Measurements from ENCODE around the gene PXYLP1. TPM values are rescaled to one million over a fixed set of nuclear protein-coding genes. Genes with fewer than 3 reads are reported as not detected.
A peak's percentile ranks its signal among the peaks of the same experiment; 100 is the strongest.
"Not testable (repeated sequence)": the region's sequence is repeated elsewhere in the genome, so short reads cannot be mapped to it uniquely, and the experiment has no call there.

The PXYLP1 gene
- total and polyA plus RNA-seq, 3 experiments from 2014 or later: 6.6 to 9.5 (median 7.6) TPM

DNA sequence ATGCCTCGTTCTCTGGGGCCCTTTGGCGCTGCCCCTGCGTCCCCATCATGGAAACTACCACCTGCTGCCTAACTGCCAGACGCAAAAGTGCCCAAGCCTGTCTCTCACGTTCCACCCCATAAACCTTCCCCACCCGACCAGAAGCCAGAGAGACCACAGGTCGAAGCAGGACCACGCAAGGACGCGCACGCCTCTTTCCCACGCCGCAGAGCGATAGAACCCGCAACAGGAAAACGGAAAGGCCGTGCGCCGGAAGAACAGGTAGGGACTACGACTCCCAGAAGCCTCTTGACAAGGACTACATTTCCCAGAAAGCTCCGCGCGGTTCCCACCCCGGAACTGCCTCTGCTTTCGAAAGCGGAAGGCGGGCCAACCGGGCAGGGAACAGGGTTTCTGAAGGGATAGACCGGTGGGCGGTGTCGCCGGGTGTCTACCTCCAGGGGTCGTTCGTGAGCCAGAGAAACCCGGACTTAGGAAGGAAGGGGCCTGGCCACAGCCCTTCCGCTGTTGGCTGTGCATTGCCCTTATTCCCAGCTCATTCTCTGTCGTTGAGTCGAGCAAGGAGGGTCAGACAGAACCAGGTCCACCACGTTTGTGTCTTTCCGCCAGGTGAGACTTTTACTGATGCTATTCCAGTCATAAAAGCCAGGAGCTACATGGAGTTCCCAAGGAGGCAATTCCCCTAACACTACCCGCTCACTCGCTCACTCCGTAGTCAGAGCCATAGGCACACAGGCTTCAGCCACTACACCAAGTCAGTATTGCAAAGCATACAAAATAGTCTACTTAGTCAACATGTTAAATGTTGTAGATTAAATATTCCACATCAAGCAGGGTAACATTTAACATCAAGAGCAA is 80.1 kb downstream of the PXYLP1 start:
- Mint-ChIP-seq H3K27ac (peak overlapping the region; percentile 82 to 99 (median 97)), H3K4me3 (peak overlapping the region; percentile 90 to 98 (median 95)), H3K4me1 (peaks cover 44 to 53% (median 48%) of the 10 kb centered on the region in 3 donors), H3K9me3 (no peaks in the 10 kb centered on the region), H3K36me3 (peaks cover 0 to 6% (median 0%) of the 10 kb centered on the region in 3 donors), H3K27me3 (peaks cover 0 to 1% of the 10 kb centered on the region in 2 donors)
- Histone ChIP-seq H3K36me3 (ENCODE audit: insufficient read depth, low read length) (no peaks in the 10 kb centered on the region), H3K4me3 (ENCODE audit: low read length) (peak overlapping the region; percentile 58), H3K27me3 (ENCODE audit: insufficient read depth, low read length, poor library complexity, severe bottlenecking) (no peaks in the 10 kb centered on the region), H3K4me1 (ENCODE audit: insufficient read depth, low read length) (peaks cover 44% of the 10 kb centered on the region), H3K9me3 (ENCODE audit: low read length) (no peaks in the 10 kb centered on the region), H3K27ac (ENCODE audit: low read depth, low read length) (peak overlapping the region; percentile 66)
- ChIA-PET CTCF (interaction anchor here (0.6 to 7.0 kb wide), 26 partner anchors 9 to 202 kb away, joined by 3 to 71 read pairs (median 5); partner anchors contain the start of gene PXYLP1), POLR2A (interaction anchor here (0.6 to 1.8 kb wide), 10 partner anchors 9 to 565 kb away, joined by 3 to 12 read pairs (median 6); partner anchors contain the start of gene PXYLP1)
- peak; percentile 96 to 99 (median 98) for DNase-seq

DNA sequence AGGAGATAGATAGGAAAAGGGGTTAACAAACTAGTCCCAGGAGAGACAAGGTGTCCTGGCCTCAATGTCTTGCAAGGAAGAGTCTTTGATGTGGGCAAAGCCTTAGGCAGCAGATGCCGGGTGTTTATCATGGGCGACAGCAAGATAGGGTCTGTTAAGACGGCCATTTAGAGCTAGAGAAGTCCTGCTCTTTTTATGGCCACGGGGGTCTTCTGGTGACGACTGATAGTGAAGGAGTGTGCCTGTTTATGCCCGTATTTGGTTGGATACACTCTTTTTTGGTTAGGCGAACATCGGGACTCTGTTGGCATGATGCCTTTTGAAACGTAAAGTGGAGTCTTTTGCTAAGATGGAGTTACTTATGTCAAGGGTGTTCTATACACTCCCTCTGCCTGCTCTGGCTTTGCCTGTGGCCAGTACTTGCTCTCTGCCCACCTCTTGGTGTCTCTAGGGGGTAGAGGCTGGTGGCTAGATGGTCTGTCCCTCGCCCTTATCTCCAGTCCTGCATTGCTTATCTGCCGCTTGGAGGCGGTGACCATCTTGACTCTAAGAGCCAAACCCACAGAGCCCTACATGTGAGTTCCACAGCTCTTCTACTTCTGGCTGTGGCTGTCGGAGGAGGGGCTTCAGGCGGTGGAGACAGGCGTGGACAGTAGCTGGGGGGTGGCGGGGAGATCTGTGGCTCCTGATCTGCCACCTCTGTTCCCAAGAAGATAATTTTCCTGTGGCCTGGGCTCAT is 80.9 kb downstream of the PXYLP1 start:
- Mint-ChIP-seq H3K9me3 (no peaks in the 10 kb centered on the region), H3K4me1 (peaks cover 36 to 45% (median 40%) of the 10 kb centered on the region in 3 donors), H3K27ac (peak overlapping the region; percentile 82 to 99 (median 97)), H3K4me3 (peak overlapping the region; percentile 90 to 98 (median 95)), H3K27me3 (peaks cover 0 to 1% of the 10 kb centered on the region in 2 donors), H3K36me3 (peaks cover 0 to 6% (median 0%) of the 10 kb centered on the region in 3 donors)
- ChIA-PET CTCF (interaction anchor here (0.7 to 7.0 kb wide), 21 partner anchors 10 to 202 kb away, joined by 3 to 71 read pairs (median 6); partner anchors contain the start of gene PXYLP1), POLR2A (interaction anchor here (0.6 to 1.8 kb wide), 7 partner anchors 9 to 142 kb away, joined by 3 to 12 read pairs (median 9); partner anchors contain the start of gene PXYLP1)
- peak overlapping the region; percentile 58 for H3K4me3 ChIP-seq (ENCODE audit: low read length)
- H3K27ac ChIP-seq (ENCODE audit: low read depth, low read length): peak overlapping the region; percentile 41
- DNase-seq: no peak
- no peaks in the 10 kb centered on the region for H3K27me3 ChIP-seq (ENCODE audit: insufficient read depth, low read length, poor library complexity, severe bottlenecking)
- no peaks in the 10 kb centered on the region for H3K36me3 ChIP-seq (ENCODE audit: insufficient read depth, low read length)
- no peaks in the 10 kb centered on the region for H3K9me3 ChIP-seq (ENCODE audit: low read length)
- peaks cover 37% of the 10 kb centered on the region for H3K4me1 ChIP-seq (ENCODE audit: insufficient read depth, low read length)

DNA sequence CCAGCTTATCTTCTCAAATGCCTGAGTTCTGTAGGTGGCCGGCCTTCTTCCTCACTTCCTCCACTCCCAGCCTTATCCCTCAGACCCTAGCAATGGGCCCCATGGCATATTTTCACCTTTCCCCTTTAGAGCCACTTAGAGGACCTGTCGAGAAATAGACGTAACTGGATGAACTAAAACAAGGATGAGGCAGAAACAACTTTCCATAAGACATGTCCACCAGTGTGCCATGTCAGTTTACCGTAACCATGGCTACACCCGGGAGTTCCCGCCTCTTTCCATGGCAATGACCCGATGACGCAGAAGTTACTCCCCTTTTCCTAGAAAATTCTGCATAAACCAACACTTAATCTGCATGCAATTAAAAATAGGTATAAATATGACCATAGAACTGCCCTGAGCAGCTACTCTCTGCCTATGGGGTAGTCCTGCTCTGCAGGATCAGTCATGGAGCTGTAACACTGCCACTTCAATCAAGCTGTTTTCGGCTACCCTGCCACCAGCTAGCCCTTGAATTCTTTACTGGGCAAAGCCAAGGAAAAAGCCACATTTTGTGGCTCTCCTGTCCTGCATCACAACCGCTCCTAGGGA is 81.6 kb downstream of the PXYLP1 start:
- POLR2A ChIA-PET: interaction anchor here (1.8 kb wide), 1 partner anchor 81 kb away, joined by 12 read pairs; the partner anchor contains the start of gene PXYLP1
- H3K4me3 Mint-ChIP-seq: peak overlapping the region in 5 of 7 donors; percentile 2 to 98 (median 49)
- Histone ChIP-seq H3K4me1 (ENCODE audit: insufficient read depth, low read length) (peaks cover 30% of the 10 kb centered on the region), H3K4me3 (ENCODE audit: low read length) (no peak overlapping the region), H3K27me3 (ENCODE audit: insufficient read depth, low read length, poor library complexity, severe bottlenecking) (no peaks in the 10 kb centered on the region), H3K27ac (ENCODE audit: low read depth, low read length) (peak overlapping the region; percentile 63), H3K36me3 (ENCODE audit: insufficient read depth, low read length) (no peaks in the 10 kb centered on the region), H3K9me3 (ENCODE audit: low read length) (no peaks in the 10 kb centered on the region)
- peaks cover 0 to 1% of the 10 kb centered on the region in 2 donors for H3K27me3 Mint-ChIP-seq
- peak overlapping the region in 7 of 8 donors; percentile 17 to 82 (median 57) for H3K27ac Mint-ChIP-seq
- CTCF ChIA-PET: interaction anchor here (0.9 to 7.0 kb wide), 6 partner anchors 9 to 147 kb away, joined by 3 to 71 read pairs (median 5); no protein-coding TSS in a partner anchor
- peaks cover 0 to 6% (median 2%) of the 10 kb centered on the region in 3 donors for H3K36me3 Mint-ChIP-seq
- H3K9me3 Mint-ChIP-seq: no peaks in the 10 kb centered on the region
- H3K4me1 Mint-ChIP-seq: peaks cover 29 to 38% (median 33%) of the 10 kb centered on the region in 3 donors
- no peak for DNase-seq

DNA sequence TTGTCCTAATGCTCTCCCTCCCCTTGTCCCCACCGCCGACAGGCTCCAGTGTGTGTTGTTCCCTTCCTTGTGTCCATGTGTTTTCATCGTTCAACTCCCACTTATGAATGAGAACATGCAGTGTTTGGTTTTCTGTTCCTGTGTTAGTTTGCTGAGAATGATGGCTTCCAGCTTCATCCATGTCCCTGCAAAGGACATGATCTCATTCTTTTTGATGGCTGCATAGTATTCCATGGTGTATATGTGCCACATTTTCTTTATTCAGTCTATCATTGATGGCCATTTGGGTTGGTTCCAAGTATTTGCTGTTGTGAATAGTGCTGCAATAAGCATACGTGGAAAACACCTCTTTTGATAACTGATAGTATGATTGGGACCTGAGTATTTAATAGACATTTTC is 82.8 kb downstream of the PXYLP1 start:
- POLR2A ChIA-PET; H3K36me3 ChIP-seq (ENCODE audit: insufficient read depth, low read length); H3K27ac ChIP-seq (ENCODE audit: low read depth, low read length); H3K27me3 Mint-ChIP-seq; H3K27me3 ChIP-seq (ENCODE audit: insufficient read depth, low read length, poor library complexity, severe bottlenecking); H3K9me3 Mint-ChIP-seq; H3K27ac Mint-ChIP-seq; H3K9me3 ChIP-seq (ENCODE audit: low read length); H3K36me3 Mint-ChIP-seq; H3K4me3 ChIP-seq (ENCODE audit: low read length); DNase-seq: not testable (repeated sequence)
- peaks cover 22% of the 10 kb centered on the region for H3K4me1 ChIP-seq (ENCODE audit: insufficient read depth, low read length)
- CTCF ChIA-PET: interaction anchor here (1.2 to 7.0 kb wide), 6 partner anchors 9 to 146 kb away, joined by 4 to 71 read pairs (median 6); no protein-coding TSS in a partner anchor
- H3K4me3 Mint-ChIP-seq: peak overlapping the region in 1 of 7 donors; percentile 67
- peaks cover 27 to 30% (median 27%) of the 10 kb centered on the region in 3 donors for H3K4me1 Mint-ChIP-seq

DNA sequence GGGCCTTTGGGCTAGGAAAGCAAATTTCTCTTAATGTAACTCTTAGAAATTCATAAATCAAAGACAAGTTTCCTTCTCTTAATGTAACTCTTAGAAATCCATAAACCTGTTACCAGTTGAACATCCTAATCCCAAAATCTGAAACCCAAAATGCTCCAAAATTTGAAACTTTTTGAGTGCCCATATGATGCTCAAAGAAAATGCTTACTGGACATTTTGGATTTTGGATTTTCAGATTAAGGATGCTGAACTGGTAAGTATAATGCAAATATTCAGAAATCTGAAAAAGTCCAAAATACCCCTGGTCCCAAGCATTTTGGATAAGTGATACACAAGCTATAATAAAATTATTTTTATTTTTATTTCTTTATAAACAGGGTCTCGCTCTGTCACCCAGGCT is 85.2 kb downstream of the PXYLP1 start:
- Mint-ChIP-seq H3K4me3 (no peak overlapping the region), H3K36me3 (peaks cover 0 to 9% (median under 1%) of the 10 kb centered on the region in 3 donors), H3K27ac (no peak overlapping the region), H3K27me3 (no peaks in the 10 kb centered on the region), H3K9me3 (peaks cover 0 to 4% (median 0%) of the 10 kb centered on the region in 5 donors), H3K4me1 (peaks cover 30 to 35% (median 31%) of the 10 kb centered on the region in 3 donors)
- no peak for DNase-seq
- ChIA-PET POLR2A (no interaction called here), CTCF (interaction anchor here (7.0 kb wide), 1 partner anchor 137 kb away, joined by 71 read pairs; no protein-coding TSS in a partner anchor)
- Histone ChIP-seq H3K27me3 (ENCODE audit: insufficient read depth, low read length, poor library complexity, severe bottlenecking) (no peaks in the 10 kb centered on the region), H3K9me3 (ENCODE audit: low read length) (no peaks in the 10 kb centered on the region), H3K4me3 (ENCODE audit: low read length) (no peak overlapping the region), H3K27ac (ENCODE audit: low read depth, low read length) (no peak overlapping the region), H3K4me1 (ENCODE audit: insufficient read depth, low read length) (peaks cover 26% of the 10 kb centered on the region), H3K36me3 (ENCODE audit: insufficient read depth, low read length) (no peaks in the 10 kb centered on the region)

DNA sequence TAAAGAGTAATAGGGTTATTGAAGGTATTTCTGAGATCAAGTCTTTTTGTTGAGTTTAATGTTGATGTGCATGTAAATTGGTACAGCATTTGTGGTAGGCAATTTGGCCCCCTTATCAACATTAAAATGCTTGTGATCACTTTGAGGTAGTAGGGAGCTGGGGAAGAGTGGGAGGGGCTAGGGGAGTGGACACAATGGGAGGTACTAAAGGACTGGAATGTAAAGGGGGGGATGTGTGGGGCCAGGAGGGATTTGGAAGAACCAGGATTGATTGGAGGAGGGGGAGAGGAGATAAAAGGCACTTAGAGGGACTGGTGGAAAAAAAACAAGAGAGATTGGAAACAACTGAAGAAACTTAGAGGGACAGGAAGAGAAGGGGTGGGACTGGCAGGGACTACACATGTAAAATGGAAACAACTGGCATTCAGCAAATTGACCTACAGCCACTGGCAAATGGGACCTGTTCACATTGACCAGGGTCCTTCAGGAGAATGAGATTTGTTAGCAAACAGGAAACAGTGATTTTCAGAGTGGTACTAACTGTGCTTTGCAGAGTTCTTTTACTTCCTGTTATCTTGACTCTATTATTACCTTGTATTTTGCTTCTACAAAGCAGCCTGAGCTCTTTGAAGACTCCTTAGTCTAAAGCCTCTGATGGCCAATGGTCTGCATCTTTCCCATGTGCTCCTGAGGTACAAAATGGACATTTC is 88.9 kb downstream of the PXYLP1 start:
- POLR2A ChIA-PET: interaction anchor here (0.8 kb wide), 1 partner anchor 16 kb away, joined by 3 read pairs; no protein-coding TSS in a partner anchor
- Histone ChIP-seq H3K9me3 (ENCODE audit: low read length) (no peaks in the 10 kb centered on the region), H3K36me3 (ENCODE audit: insufficient read depth, low read length) (no peaks in the 10 kb centered on the region), H3K4me1 (ENCODE audit: insufficient read depth, low read length) (peaks cover 22% of the 10 kb centered on the region), H3K4me3 (ENCODE audit: low read length) (no peak overlapping the region), H3K27ac (ENCODE audit: low read depth, low read length) (no peak overlapping the region), H3K27me3 (ENCODE audit: insufficient read depth, low read length, poor library complexity, severe bottlenecking) (no peaks in the 10 kb centered on the region)
- Mint-ChIP-seq H3K4me1 (peaks cover 20 to 24% (median 21%) of the 10 kb centered on the region in 3 donors), H3K27ac (peak overlapping the region in 7 of 8 donors; percentile 15 to 86 (median 57)), H3K9me3 (peaks cover 0 to 4% (median 0%) of the 10 kb centered on the region in 5 donors), H3K27me3 (no peaks in the 10 kb centered on the region), H3K36me3 (peaks cover 0 to 9% (median 0%) of the 10 kb centered on the region in 3 donors), H3K4me3 (peak overlapping the region in 4 of 7 donors; percentile 6 to 75 (median 48))
- CTCF ChIA-PET: no interaction called here
- DNase-seq: no peak

DNA sequence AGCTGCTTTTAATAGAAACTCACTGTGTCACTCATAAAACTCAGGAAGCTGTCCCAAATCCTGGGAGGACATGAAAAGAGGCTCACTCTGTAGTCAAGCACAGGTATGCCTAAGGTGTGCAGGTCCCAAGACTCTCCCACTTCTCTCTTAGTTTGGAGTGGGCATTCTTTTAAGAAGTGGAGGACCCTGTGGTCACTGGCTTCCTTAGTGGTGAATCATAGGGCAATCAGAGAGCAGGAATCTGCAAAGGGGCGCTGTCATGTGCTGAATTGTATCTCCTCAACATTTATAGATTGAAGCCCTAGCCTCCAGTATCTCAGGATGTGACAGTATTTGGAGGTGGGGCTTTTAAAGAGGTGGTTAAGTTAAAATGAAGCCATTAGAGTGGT is 89.5 kb downstream of the PXYLP1 start:
- Mint-ChIP-seq H3K9me3 (peaks cover 0 to 4% (median 0%) of the 10 kb centered on the region in 5 donors), H3K27ac (peak overlapping the region in 7 of 8 donors; percentile 5 to 86 (median 70)), H3K4me1 (peaks cover 20 to 24% (median 22%) of the 10 kb centered on the region in 3 donors), H3K4me3 (peak overlapping the region in 4 of 7 donors; percentile 6 to 75 (median 45)), H3K36me3 (peaks cover 0 to 9% (median 0%) of the 10 kb centered on the region in 3 donors), H3K27me3 (no peaks in the 10 kb centered on the region)
- Histone ChIP-seq H3K4me3 (ENCODE audit: low read length) (no peak overlapping the region), H3K27me3 (ENCODE audit: insufficient read depth, low read length, poor library complexity, severe bottlenecking) (no peaks in the 10 kb centered on the region), H3K36me3 (ENCODE audit: insufficient read depth, low read length) (no peaks in the 10 kb centered on the region), H3K9me3 (ENCODE audit: low read length) (no peaks in the 10 kb centered on the region), H3K27ac (ENCODE audit: low read depth, low read length) (no peak overlapping the region), H3K4me1 (ENCODE audit: insufficient read depth, low read length) (peaks cover 22% of the 10 kb centered on the region)
- POLR2A ChIA-PET: interaction anchor here (0.8 to 1.1 kb wide), 2 partner anchors 9 to 16 kb away, joined by 3 read pairs; no protein-coding TSS in a partner anchor
- DNase-seq: no peak
- CTCF ChIA-PET: no interaction called here

Measured in CD8-positive, alpha-beta memory T cell (primary cell).